GM18909 (cell line): ENCODE measurements around the gene PROSER2.

Experiments
- ATAC-seq: cut with Tn5 transposase; IDR thresholded peaks from one replicate; pipeline ENCODE4 v1.9.1; 2021; ENCODE audit warnings: mild to moderate bottlenecking; ENCODE audit not compliant: unreplicated experiment, poor library complexity

The PROSER2 gene

GRCh38 chr10:11823122-11823988 is at the start of gene PROSER2:
TSS of gene PROSER2 (plus strand) at chr10:11823356. CDS start at chr10:11852078, 28,722 bp downstream.
- ATAC-seq: peak; percentile 65

GRCh38 chr10:11773761-11774441 is 49.3 kb upstream of the PROSER2 start:
- ATAC-seq: no peak

GRCh38 chr10:11775412-11775811 is 47.7 kb upstream of the PROSER2 start:
- no peak for ATAC-seq

GRCh38 chr10:11776080-11776479 is 47.1 kb upstream of the PROSER2 start:
- no peak for ATAC-seq

GRCh38 chr10:11781114-11781513 is 42.0 kb upstream of the PROSER2 start:
- ATAC-seq: no peak

GRCh38 chr10:11782793-11783557 is 40.2 kb upstream of the PROSER2 start:
- ATAC-seq: peak; percentile 74

- ATAC-seq: no peak
These were observed 39.6 kb upstream of the PROSER2 start for GRCh38 chr10:11783558-11783865.

GRCh38 chr10:11787374-11787773 is 35.8 kb upstream of the PROSER2 start:
- no peak for ATAC-seq

- ATAC-seq: no peak
These were observed 35.3 kb upstream of the PROSER2 start for GRCh38 chr10:11787846-11788245.

- no peak for ATAC-seq
These were observed 33.9 kb upstream of the PROSER2 start for GRCh38 chr10:11789306-11789705.

GRCh38 chr10:11789956-11790355 is 33.2 kb upstream of the PROSER2 start:
- no peak for ATAC-seq

GRCh38 chr10:11793762-11794479 is 29.2 kb upstream of the PROSER2 start:
- ATAC-seq: no peak

- ATAC-seq: no peak
These were observed 28.6 kb upstream of the PROSER2 start for GRCh38 chr10:11794566-11794965.

- no peak for ATAC-seq
These were observed 27.8 kb upstream of the PROSER2 start for GRCh38 chr10:11795101-11795920.

GRCh38 chr10:11796474-11796873 is 26.7 kb upstream of the PROSER2 start:
- ATAC-seq: no peak

- no peak for ATAC-seq
These were observed 25.9 kb upstream of the PROSER2 start for GRCh38 chr10:11797281-11797680.

- ATAC-seq: no peak
These were observed 25.1 kb upstream of the PROSER2 start for GRCh38 chr10:11797847-11798633.

GRCh38 chr10:11798845-11799735 is 24.1 kb upstream of the PROSER2 start:
- ATAC-seq: no peak
